ENCODE data around the gene CSF2RB. TPM values are rescaled to one million over a fixed set of nuclear protein-coding genes. Genes with fewer than 3 reads are reported as not detected.

CSF2RB gene
- total and polyA plus RNA-seq, 5 experiments from 2014 or later, result 0.41 to 0.60 TPM; not detected in 3

- H3K27ac Mint-ChIP-seq, result no peak overlapping the region
- no peak for DNase-seq
- POLR2A ChIA-PET, result no interaction called here
- H3K4me3 Mint-ChIP-seq, result no peak overlapping the region
- peaks cover 0 to 6% (median 1%) of the 10 kb centered on the region in 4 donors for H3K4me1 Mint-ChIP-seq
- peaks cover 12 to 43% (median 27%) of the 10 kb centered on the region in 5 donors for H3K27me3 Mint-ChIP-seq
- no peaks in the 10 kb centered on the region for H3K36me3 Mint-ChIP-seq
- no peak for ATAC-seq
- H3K9me3 Mint-ChIP-seq, result no peaks in the 10 kb centered on the region
These were observed 12.2 kb downstream of the CSF2RB start for GRCh38 chr22:36925388-36926290.

GRCh38 chr22:36926309-36926708 is 12.9 kb downstream of the CSF2RB start:
- ATAC-seq (no peak), DNase-seq (no peak)
- POLR2A ChIA-PET, result no interaction called here
- H3K4me3 Mint-ChIP-seq, result no peak overlapping the region
- no peaks in the 10 kb centered on the region for H3K36me3 Mint-ChIP-seq
- H3K27ac Mint-ChIP-seq, result no peak overlapping the region
- peaks cover 8 to 37% (median 21%) of the 10 kb centered on the region in 5 donors for H3K27me3 Mint-ChIP-seq
- H3K4me1 Mint-ChIP-seq, result peaks cover 0 to 2% (median under 1%) of the 10 kb centered on the region in 4 donors
- no peaks in the 10 kb centered on the region for H3K9me3 Mint-ChIP-seq

- POLR2A ChIA-PET, result no interaction called here
- DNase-seq, result no peak
- H3K27me3 Mint-ChIP-seq, result peaks cover 8 to 36% (median 20%) of the 10 kb centered on the region in 5 donors
- H3K9me3 Mint-ChIP-seq, result no peaks in the 10 kb centered on the region
- ATAC-seq, result no peak
- H3K4me3 Mint-ChIP-seq, result no peak overlapping the region
- H3K4me1 Mint-ChIP-seq, result peaks cover 0 to 2% (median 0%) of the 10 kb centered on the region in 4 donors
- H3K36me3 Mint-ChIP-seq, result no peaks in the 10 kb centered on the region
- H3K27ac Mint-ChIP-seq, result peak overlapping the region in 1 of 10 donors; percentile 65
These were observed 13.4 kb downstream of the CSF2RB start for GRCh38 chr22:36926721-36927435.

GRCh38 chr22:36927671-36928070 is 14.2 kb downstream of the CSF2RB start:
- Mint-ChIP-seq H3K4me3 (no peak overlapping the region), H3K36me3 (no peaks in the 10 kb centered on the region), H3K9me3 (no peaks in the 10 kb centered on the region), H3K27me3 (peaks cover 8 to 31% (median 20%) of the 10 kb centered on the region in 5 donors), H3K27ac (no peak overlapping the region), H3K4me1 (peaks cover 0 to 2% (median 0%) of the 10 kb centered on the region in 4 donors)
- POLR2A ChIA-PET, result no interaction called here
- DNase-seq, result no peak
- no peak for ATAC-seq

GRCh38 chr22:36928196-36928595 is 14.8 kb downstream of the CSF2RB start:
- POLR2A ChIA-PET, result no interaction called here
- DNase-seq (no peak), ATAC-seq (no peak)
- Mint-ChIP-seq H3K4me3 (no peak overlapping the region), H3K27ac (no peak overlapping the region), H3K27me3 (peaks cover 8 to 29% (median 20%) of the 10 kb centered on the region in 5 donors), H3K36me3 (no peaks in the 10 kb centered on the region), H3K4me1 (peaks cover 0 to 2% (median 0%) of the 10 kb centered on the region in 4 donors), H3K9me3 (no peaks in the 10 kb centered on the region)

- DNase-seq, result no peak
- peaks cover 0 to 2% (median 0%) of the 10 kb centered on the region in 4 donors for H3K4me1 Mint-ChIP-seq
- no peak overlapping the region for H3K27ac Mint-ChIP-seq
- H3K36me3 Mint-ChIP-seq, result no peaks in the 10 kb centered on the region
- no peaks in the 10 kb centered on the region for H3K9me3 Mint-ChIP-seq
- POLR2A ChIA-PET, result no interaction called here
- no peak overlapping the region for H3K4me3 Mint-ChIP-seq
- H3K27me3 Mint-ChIP-seq, result peaks cover 8 to 28% (median 20%) of the 10 kb centered on the region in 5 donors
- no peak for ATAC-seq
These were observed 15.5 kb downstream of the CSF2RB start for GRCh38 chr22:36928786-36929535.

GRCh38 chr22:36929621-36930020 is 16.2 kb downstream of the CSF2RB start:
- H3K27ac Mint-ChIP-seq, result no peak overlapping the region
- POLR2A ChIA-PET, result no interaction called here
- H3K27me3 Mint-ChIP-seq, result peaks cover 8 to 23% (median 20%) of the 10 kb centered on the region in 5 donors
- H3K4me1 Mint-ChIP-seq, result peaks cover 0 to 2% (median 0%) of the 10 kb centered on the region in 4 donors
- H3K4me3 Mint-ChIP-seq, result no peak overlapping the region
- H3K9me3 Mint-ChIP-seq, result no peaks in the 10 kb centered on the region
- no peaks in the 10 kb centered on the region for H3K36me3 Mint-ChIP-seq
- ATAC-seq (no peak), DNase-seq (no peak)

GRCh38 chr22:36930041-36930935 is 16.9 kb downstream of the CSF2RB start:
- no peak for DNase-seq
- no peak overlapping the region for H3K27ac Mint-ChIP-seq
- POLR2A ChIA-PET, result no interaction called here
- no peaks in the 10 kb centered on the region for H3K9me3 Mint-ChIP-seq
- H3K27me3 Mint-ChIP-seq, result peaks cover 2 to 16% (median 14%) of the 10 kb centered on the region in 5 donors
- ATAC-seq, result no peak
- H3K4me3 Mint-ChIP-seq, result peak overlapping the region in 1 of 10 donors; percentile 48
- H3K4me1 Mint-ChIP-seq, result no peaks in the 10 kb centered on the region
- H3K36me3 Mint-ChIP-seq, result no peaks in the 10 kb centered on the region

- ATAC-seq (no peak), DNase-seq (no peak)
- peaks cover 0 to 10% (median 6%) of the 10 kb centered on the region in 5 donors for H3K27me3 Mint-ChIP-seq
- no peaks in the 10 kb centered on the region for H3K9me3 Mint-ChIP-seq
- no peaks in the 10 kb centered on the region for H3K36me3 Mint-ChIP-seq
- H3K4me3 Mint-ChIP-seq, result no peak overlapping the region
- no peak overlapping the region for H3K27ac Mint-ChIP-seq
- no peaks in the 10 kb centered on the region for H3K4me1 Mint-ChIP-seq
- POLR2A ChIA-PET, result no interaction called here
These were observed 18.0 kb downstream of the CSF2RB start for GRCh38 chr22:36931446-36931845.

- Mint-ChIP-seq H3K9me3 (no peaks in the 10 kb centered on the region), H3K4me3 (no peak overlapping the region), H3K36me3 (no peaks in the 10 kb centered on the region), H3K27me3 (peaks cover 0 to 3% (median 0%) of the 10 kb centered on the region in 5 donors), H3K27ac (peak overlapping the region in 1 of 10 donors; percentile 31), H3K4me1 (peaks cover 0 to 6% (median 0%) of the 10 kb centered on the region in 4 donors)
- POLR2A ChIA-PET, result no interaction called here
- ATAC-seq, result no peak
- DNase-seq, result no peak
These were observed 20.4 kb downstream of the CSF2RB start for GRCh38 chr22:36933629-36934417.
